Ovary (tissue), 9 donors: ENCODE data around the gene C3orf18. TPM values are rescaled to one million over a fixed set of nuclear protein-coding genes. Genes with fewer than 3 reads are reported as not detected.
A peak's percentile ranks its signal among the peaks of the same experiment; 100 is the strongest.

Experiments used
- DNase-seq, 5 donors: peaks; one replicate each; pipeline ENCODE4 v3.0.0-alpha.2; 2019 to 2020
- H3K27ac ChIP-seq, 2 donors: fragments of 200-600 bp; one replicate each; pipeline versions ENCODE4 v1.5.1 to v1.8.0; 2019 to 2022
- H3K27me3 ChIP-seq: fragments of 200-600 bp; one replicate; pipeline ENCODE4 v1.8.0; 2022
- H3K36me3 ChIP-seq: fragments of 200-600 bp; sonication (generic); one replicate; pipeline ENCODE4 v1.5.1; 2019
- H3K4me1 ChIP-seq: one replicate; pipeline ENCODE4 v1.8.1; 2013; ENCODE audit warnings: mild to moderate bottlenecking, moderate library complexity; ENCODE audit not compliant: insufficient read depth
- H3K4me3 ChIP-seq: fragments of 200-600 bp; sonication (generic); one replicate; pipeline ENCODE4 v1.5.1; 2017
- H3K9me3 ChIP-seq, 2 donors: fragments of 200-600 bp in 1 of 2; sonication (generic) in 1 of 2; one replicate each; pipeline versions ENCODE4 v1.5.1 to v1.8.1; 2013 to 2019; ENCODE audit warnings: mild to moderate bottlenecking in 1 of 2, moderate library complexity in 1 of 2
- EP300 ChIP-seq: sonication (generic); formaldehyde crosslinking; IDR thresholded peaks from one replicate; pipeline ENCODE4 v1.6.1; 2017; ENCODE audit warnings: antibody characterized with exemption
- POLR2A ChIP-seq: fragments of 450-650 bp; IDR thresholded peaks from one replicate; pipeline ENCODE4 v1.6.1; 2017; ENCODE audit warnings: antibody characterized with exemption, mild to moderate bottlenecking, moderate library complexity
- WGBS, 3 donors: extraction: QIAGEN DNeasy Blood & Tissue Kit in 1 of 3; methylation state at CpG; one replicate each; pipeline versions ENCODE4 v1.1.5 to v1.1.7; 2013 to 2017; 5-methylcytosine and 5-hydroxymethylcytosine counted together
- intact Hi-C, 4 donors: fragments of 100-400 bp; cut with DNase I; formaldehyde crosslinking; loops; one replicate each; pipeline versions ENCODE4 v1.11.0 to v1.15.1; 2022 to 2023
- polyA plus RNA-seq, 2 donors: library from polyadenylated mRNA; stranded (reverse); fragments of 200-250 nt in 1 of 2; fragments of 350-450 nt in 1 of 2; fragmentation: Illumina TruSeq in 1 of 2; extraction: RNeasy Lipid Tissue Mini Kit (QIAGEN cat#74804) in 1 of 2; gene quantifications; one replicate each; pipeline ENCODE4 v1.2.3, GENCODE V29; 2013 to 2014
- total RNA-seq, 7 donors: library from RNA; depleted of rRNA in 2 of 7; stranded (reverse); fragments of >200 nt in 2 of 7; fragmentation: NEBNext Ultra II Directional in 3 of 7; extraction: Animal tissue kit (Norgen Biotek cat#: 25700) in 3 of 7; gene quantifications; one replicate each; pipeline versions ENCODE4 v1.1.0 to v1.2.4, GENCODE V29; 2016 to 2023
- TF ChIP-seq, protein P1 (sequence below), 3 donors: fragments of 450-650 bp in 2 of 3; fragments of 200-600 bp in 1 of 3; IDR thresholded peaks; one replicate each; pipeline versions ENCODE4 v1.5.1 to v1.8.0; 2016 to 2022; ENCODE audit warnings: antibody characterized with exemption in 3 of 3, mild to moderate bottlenecking in 1 of 3
- donor health status: DM: no; HTN: no; CAD: no; lungs with moderate emphysema.
- donor health status: DM: no; HTN: no; CAD: no.
- donor health status: Bipolar disorder and iron deficiency.
- donor health status: DM: yes; HTN: yes; CAD: no.
- donor health status: DM: no; HTN: no; CAD: no.
- donor health status: DM: yes; HTN: yes; CAD: no.

Gene C3orf18
- total and polyA plus RNA-seq, 9 donors: 10.7 to 24.1 (median 17.5) TPM

DNA sequence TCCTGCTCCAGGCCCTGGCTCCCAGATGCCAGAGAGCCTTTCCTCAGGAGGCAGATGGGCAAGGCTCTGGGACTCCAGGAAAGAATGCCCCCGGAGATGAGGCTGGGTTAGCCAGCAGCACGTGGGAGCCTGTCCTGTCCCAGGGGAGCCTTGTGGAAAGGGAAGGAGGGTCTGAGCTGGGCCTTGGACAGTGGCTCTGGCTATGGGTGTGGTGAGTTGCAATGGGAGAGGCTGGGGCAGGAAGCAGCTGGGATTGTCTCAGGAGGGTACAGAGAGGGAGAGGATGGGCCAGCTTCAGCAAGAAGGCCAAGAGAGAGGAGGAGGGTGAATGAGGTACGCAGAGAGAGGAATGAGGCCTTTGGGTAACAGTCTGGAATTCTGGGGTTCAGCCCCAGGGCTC is 46.7 kb downstream of the C3orf18 start:
- 50 to 54% (median 52%) methylated on average over 3 of the region's 3 CpGs for WGBS, 3 donors
- no peaks in the 10 kb centered on the region for H3K27me3 ChIP-seq
- H3K27ac ChIP-seq: no peak overlapping the region
- H3K4me3 ChIP-seq: no peak overlapping the region
- no peaks in the 10 kb centered on the region for H3K36me3 ChIP-seq
- H3K9me3 ChIP-seq: no peaks in the 10 kb centered on the region
- TF ChIP-seq, protein P1, sequence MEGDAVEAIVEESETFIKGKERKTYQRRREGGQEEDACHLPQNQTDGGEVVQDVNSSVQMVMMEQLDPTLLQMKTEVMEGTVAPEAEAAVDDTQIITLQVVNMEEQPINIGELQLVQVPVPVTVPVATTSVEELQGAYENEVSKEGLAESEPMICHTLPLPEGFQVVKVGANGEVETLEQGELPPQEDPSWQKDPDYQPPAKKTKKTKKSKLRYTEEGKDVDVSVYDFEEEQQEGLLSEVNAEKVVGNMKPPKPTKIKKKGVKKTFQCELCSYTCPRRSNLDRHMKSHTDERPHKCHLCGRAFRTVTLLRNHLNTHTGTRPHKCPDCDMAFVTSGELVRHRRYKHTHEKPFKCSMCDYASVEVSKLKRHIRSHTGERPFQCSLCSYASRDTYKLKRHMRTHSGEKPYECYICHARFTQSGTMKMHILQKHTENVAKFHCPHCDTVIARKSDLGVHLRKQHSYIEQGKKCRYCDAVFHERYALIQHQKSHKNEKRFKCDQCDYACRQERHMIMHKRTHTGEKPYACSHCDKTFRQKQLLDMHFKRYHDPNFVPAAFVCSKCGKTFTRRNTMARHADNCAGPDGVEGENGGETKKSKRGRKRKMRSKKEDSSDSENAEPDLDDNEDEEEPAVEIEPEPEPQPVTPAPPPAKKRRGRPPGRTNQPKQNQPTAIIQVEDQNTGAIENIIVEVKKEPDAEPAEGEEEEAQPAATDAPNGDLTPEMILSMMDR (IDR thresholded peaks at IDR 0.05): no peak
- no peak for TF ChIP-seq EP300
- TF ChIP-seq POLR2A: no peak
- intact Hi-C loops: no loop called here
- DNase-seq: no peak
- H3K4me1 ChIP-seq: peaks cover 4% of the 10 kb centered on the region

GRCh38 chr3:50519471-50520089 is 48.0 kb downstream of the C3orf18 start:
- WGBS, 3 donors: 16 to 19% (median 18%) methylated on average over 7 of the region's 7 CpGs

DNA sequence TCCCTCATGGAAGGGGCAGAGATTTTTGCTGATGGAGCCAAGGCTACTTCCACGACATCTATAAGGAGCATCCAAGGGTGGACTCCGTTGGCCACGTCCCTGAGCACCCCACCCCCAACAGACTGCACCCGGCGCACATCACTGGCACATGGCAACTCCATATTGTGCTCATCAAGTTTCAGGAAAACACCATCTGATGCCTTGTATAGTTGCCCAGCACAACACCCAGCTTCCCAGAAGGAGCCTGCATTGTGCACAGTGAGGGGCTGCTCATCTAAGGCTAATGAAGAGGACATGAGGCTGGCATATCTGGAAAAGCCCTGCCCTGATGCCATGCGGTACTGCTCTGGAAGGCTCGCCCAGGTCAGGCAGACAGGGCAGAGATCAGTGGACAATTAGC is 49.1 kb downstream of the C3orf18 start:
- no peaks in the 10 kb centered on the region for H3K9me3 ChIP-seq
- intact Hi-C loops: no loop called here
- WGBS, 3 donors: 88 to 91% (median 90%) methylated on average over 7 of the region's 7 CpGs
- DNase-seq: no peak
- H3K27me3 ChIP-seq: no peaks in the 10 kb centered on the region
- H3K36me3 ChIP-seq: no peaks in the 10 kb centered on the region
- TF ChIP-seq POLR2A: no peak
- TF ChIP-seq, protein P1 (IDR thresholded peaks at IDR 0.05): no peak
- no peak for TF ChIP-seq EP300
- H3K27ac ChIP-seq: no peak overlapping the region
- peaks cover 4% of the 10 kb centered on the region for H3K4me1 ChIP-seq
- no peak overlapping the region for H3K4me3 ChIP-seq

More at GRCh38 chr3:50519471-50520089, 48.0 kb downstream of the C3orf18 start:
- intact Hi-C loops: no loop called here
- TF ChIP-seq, protein P1 (IDR thresholded peaks at IDR 0.05): peak; percentile 55 to 74 (median 59)
- no peak for TF ChIP-seq EP300
- Histone ChIP-seq H3K27me3 (no peaks in the 10 kb centered on the region), H3K9me3 (no peaks in the 10 kb centered on the region), H3K36me3 (no peaks in the 10 kb centered on the region), H3K27ac (no peak overlapping the region), H3K4me1 (peaks cover 4% of the 10 kb centered on the region), H3K4me3 (no peak overlapping the region)
- DNase-seq: peak; percentile 53 to 70 (median 64)

DNA sequence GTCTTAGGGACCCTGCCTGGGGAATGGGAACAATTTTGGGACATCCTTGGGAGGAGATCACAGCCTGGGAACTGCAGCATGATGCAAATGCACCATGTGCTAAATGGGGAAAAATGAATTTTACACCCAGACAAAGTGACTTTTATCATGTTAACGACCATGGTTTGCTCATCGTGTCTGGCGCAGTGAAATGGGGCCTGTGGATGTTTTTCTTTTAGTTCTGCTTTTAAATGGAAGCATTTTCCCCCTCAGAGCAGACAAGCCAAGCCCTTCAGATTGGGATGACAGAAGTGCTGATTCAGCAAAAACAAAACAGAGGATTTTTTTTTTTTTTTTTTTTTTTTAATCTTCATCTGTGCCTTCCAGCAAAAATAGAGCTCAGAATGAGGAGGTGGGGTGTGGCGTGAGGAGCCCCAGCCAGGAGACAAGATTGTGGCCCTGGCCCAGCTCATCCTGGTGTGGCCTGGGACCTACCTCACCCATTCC is 49.8 kb downstream of the C3orf18 start:
- intact Hi-C loops: no loop called here
- WGBS, 3 donors: 73 to 79% (median 78%) methylated on average over 4 of the region's 4 CpGs
- no peak for DNase-seq

More for the DNA sequence above, 49.8 kb downstream of the C3orf18 start:
- no peaks in the 10 kb centered on the region for H3K36me3 ChIP-seq
- no peaks in the 10 kb centered on the region for H3K9me3 ChIP-seq
- no peak overlapping the region for H3K27ac ChIP-seq
- H3K27me3 ChIP-seq: no peaks in the 10 kb centered on the region
- no peak overlapping the region for H3K4me3 ChIP-seq
- TF ChIP-seq POLR2A (no peak), EP300 (no peak)
- TF ChIP-seq, protein P1 (IDR thresholded peaks at IDR 0.05): no peak
- H3K4me1 ChIP-seq: peaks cover 4% of the 10 kb centered on the region
